NCI-H2196 treated with DMSO at 0.1 percent for 48 hours (cell line): ENCODE measurements around the gene RBM11.

ENCODE experiments used
- DNase-seq: peaks from one replicate; lab custom pipeline; 2025; ENCODE audit not compliant: unreplicated experiment; lab: John Stamatoyannopoulos, UW

The RBM11 gene

GRCh38 chr21:14270631-14271030 lies 54.7 kb downstream of the RBM11 start:
- no peak for DNase-seq

GRCh38 chr21:14271053-14271452 lies 55.1 kb downstream of the RBM11 start:
- no peak for DNase-seq

- DNase-seq = no peak
These were observed 55.7 kb downstream of the RBM11 start for GRCh38 chr21:14271641-14272040.

- DNase-seq = no peak
These were observed 58.0 kb downstream of the RBM11 start for GRCh38 chr21:14273736-14274538.

GRCh38 chr21:14275702-14276205 lies 59.8 kb downstream of the RBM11 start:
- DNase-seq = no peak
